Lung (tissue), 12 donors: ENCODE data around the gene NCAM1. TPM values are rescaled to one million over a fixed set of nuclear protein-coding genes. Genes with fewer than 3 reads are reported as not detected.

Experiments
- ATAC-seq: fragments of 200-7000 bp; cut with Tn5 transposase; one replicate; pipeline ENCODE4 v1.9.1; 2020; ENCODE audit warnings: moderate number of reproducible peaks; ENCODE audit not compliant: insufficient read depth, low FRiP score
- DNase-seq, 3 donors: peaks; one replicate each; pipeline ENCODE4 v3.0.0-alpha.2; 2013 to 2017
- H3K27ac ChIP-seq, 2 donors: one replicate each; pipeline ENCODE4 v1.5.1; 2013; ENCODE audit warnings: mild to moderate bottlenecking in 2 of 2, moderate library complexity in 2 of 2, control low read depth in 1 of 2, inconsistent platforms in 1 of 2, low read depth in 1 of 2, low read length in 1 of 2
- H3K27me3 ChIP-seq, 3 donors: one replicate each; pipeline ENCODE4 v1.5.1; 2013; ENCODE audit warnings: low read length in 2 of 3; ENCODE audit not compliant: control insufficient read depth in 3 of 3, insufficient read depth in 3 of 3
- H3K36me3 ChIP-seq, 4 donors: one replicate each; pipeline ENCODE4 v1.5.1; 2013; ENCODE audit warnings: low read length in 4 of 4, mild to moderate bottlenecking in 1 of 4, moderate library complexity in 1 of 4; ENCODE audit not compliant: control insufficient read depth in 4 of 4, insufficient read depth in 4 of 4
- H3K4me1 ChIP-seq, 5 donors: one replicate each; pipeline ENCODE4 v1.5.1; 2013; ENCODE audit warnings: low read length in 5 of 5, mild to moderate bottlenecking in 2 of 5, moderate library complexity in 1 of 5; ENCODE audit not compliant: control insufficient read depth in 5 of 5, insufficient read depth in 5 of 5
- H3K4me3 ChIP-seq: one replicate; pipeline ENCODE4 v1.5.1; 2013; ENCODE audit warnings: mild to moderate bottlenecking, control low read depth, moderate library complexity
- H3K9ac ChIP-seq, 2 donors: one replicate each; pipeline ENCODE4 v1.5.1; 2013; ENCODE audit warnings: low read length in 2 of 2, control low read depth in 1 of 2; ENCODE audit not compliant: insufficient read depth in 1 of 2
- H3K9me3 ChIP-seq, 4 donors: one replicate each; pipeline ENCODE4 v1.5.1; 2013; ENCODE audit warnings: low read length in 3 of 4, mild to moderate bottlenecking in 1 of 4, moderate library complexity in 1 of 4; ENCODE audit not compliant: control insufficient read depth in 4 of 4, insufficient read depth in 3 of 4
- CTCF ChIP-seq: IDR thresholded peaks from 2 replicates; pipeline ENCODE4 v1.5.1; 2012; ENCODE audit warnings: mild to moderate bottlenecking; ENCODE audit errors: control extremely low read depth, extremely low read depth
- WGBS, 2 donors: extraction: QIAGEN DNeasy Blood & Tissue Kit; methylation state at CpG; one replicate each; pipeline ENCODE4 v1.1.7; 2013; 5-methylcytosine and 5-hydroxymethylcytosine counted together
- polyA plus RNA-seq, 2 donors: library from polyadenylated mRNA; stranded (reverse); fragments of 200-250 nt; gene quantifications; one replicate each; pipeline ENCODE4 v1.2.1, GENCODE V29; 2013
- total RNA-seq, 2 donors: library from RNA; depleted of rRNA in 1 of 2; stranded (reverse); fragments of >200 nt in 1 of 2; gene quantifications; one replicate each; pipeline ENCODE4 v1.2.1, GENCODE V29; 2014 to 2021
- donor health status: control.
- donor health status: control.
- donor health status: Bipolar disorder and iron deficiency.
- donor health status: healthy.
- donor health status: DM: yes; HTN: yes; CAD: no.

The NCAM1 gene
- total and polyA plus RNA-seq, 4 donors, result 0.28 to 36.5 (median 2.4) TPM

DNA sequence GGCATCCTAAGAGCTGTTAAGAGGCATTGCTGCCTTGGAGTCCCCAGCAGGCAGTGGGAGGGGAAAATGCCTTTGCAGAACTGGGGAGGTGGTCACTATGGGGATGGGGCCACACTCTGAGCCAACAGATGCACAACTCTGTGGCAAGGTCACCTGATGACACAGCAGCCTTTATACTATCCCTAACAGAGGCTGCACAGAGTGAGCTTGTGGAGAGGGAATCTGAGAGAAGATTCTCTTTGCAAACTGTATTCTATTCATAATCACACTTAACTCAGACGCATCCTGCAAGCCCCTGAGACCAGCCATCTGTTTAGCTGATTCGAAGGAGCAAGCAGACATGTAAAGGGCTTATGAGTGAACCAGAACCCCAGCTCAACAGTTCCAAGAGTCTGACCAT, 304.1 kb downstream of the NCAM1 start:
- H3K4me1 ChIP-seq, result no peaks in the 10 kb centered on the region
- WGBS, 2 donors, result 71 to 74% methylated on average over 2 of the region's 2 CpGs
- no peak for TF ChIP-seq CTCF
- DNase-seq, result no peak
- no peak overlapping the region for H3K9ac ChIP-seq
- H3K4me3 ChIP-seq, result no peak overlapping the region
- H3K9me3 ChIP-seq, result no peaks in the 10 kb centered on the region
- no peak overlapping the region for H3K27ac ChIP-seq
- ATAC-seq, result no peak
- H3K36me3 ChIP-seq, result peaks cover 0 to 6% (median 3%) of the 10 kb centered on the region in 4 donors
- H3K27me3 ChIP-seq, result no peaks in the 10 kb centered on the region

GRCh38 chr11:113267493-113267892, 306.3 kb downstream of the NCAM1 start:
- Histone ChIP-seq H3K4me3 (no peak overlapping the region), H3K9me3 (no peaks in the 10 kb centered on the region), H3K9ac (no peak overlapping the region), H3K4me1 (no peaks in the 10 kb centered on the region), H3K27ac (no peak overlapping the region), H3K27me3 (no peaks in the 10 kb centered on the region), H3K36me3 (peaks cover 0 to 3% (median under 1%) of the 10 kb centered on the region in 4 donors)
- DNase-seq, result no peak
- TF ChIP-seq CTCF, result no peak
- WGBS, 2 donors, result 84 to 86% methylated on average over 7 of the region's 7 CpGs
- no peak for ATAC-seq

- peaks cover 0 to 3% (median under 1%) of the 10 kb centered on the region in 4 donors for H3K36me3 ChIP-seq
- no peak for TF ChIP-seq CTCF
- ATAC-seq (no peak), DNase-seq (no peak)
- no peaks in the 10 kb centered on the region for H3K9me3 ChIP-seq
- H3K27ac ChIP-seq, result no peak overlapping the region
- no peak overlapping the region for H3K4me3 ChIP-seq
- H3K27me3 ChIP-seq, result no peaks in the 10 kb centered on the region
- 95% methylated on average over 2 of the region's 2 CpGs for WGBS, 2 donors
- H3K4me1 ChIP-seq, result no peaks in the 10 kb centered on the region
- H3K9ac ChIP-seq, result no peak overlapping the region
Measured at GRCh38 chr11:113269096-113269495, 307.9 kb downstream of the NCAM1 start.

- WGBS, 2 donors, result 91 to 93% methylated on average over 5 of the region's 5 CpGs
- H3K36me3 ChIP-seq, result peaks cover 0 to 3% (median under 1%) of the 10 kb centered on the region in 4 donors
- no peak overlapping the region for H3K9ac ChIP-seq
- no peak for DNase-seq
- no peak for ATAC-seq
- no peak for TF ChIP-seq CTCF
- H3K4me3 ChIP-seq, result no peak overlapping the region
- H3K4me1 ChIP-seq, result no peaks in the 10 kb centered on the region
- no peaks in the 10 kb centered on the region for H3K9me3 ChIP-seq
- H3K27me3 ChIP-seq, result no peaks in the 10 kb centered on the region
- H3K27ac ChIP-seq, result no peak overlapping the region
Measured at GRCh38 chr11:113269636-113270035, 308.4 kb downstream of the NCAM1 start.
